ENCODE data around the gene MGAT1.

Gene MGAT1

GRCh38 chr5:180811623-180812124 lies 9.1 kb upstream of the MGAT1 start:
- Histone ChIP-seq H3K9me3 (ENCODE audit: control insufficient read depth, low read length) (no peaks in the 10 kb centered on the region), H3K27ac (ENCODE audit: low read depth, low read length, severe bottlenecking) (no peak overlapping the region), H3K36me3 (ENCODE audit: control insufficient read depth, insufficient read depth, low read length) (peaks cover 10% of the 10 kb centered on the region), H3K4me1 (ENCODE audit: control insufficient read depth, insufficient read depth, low read length, poor library complexity, severe bottlenecking) (peaks cover 6% of the 10 kb centered on the region), H3K4me3 (ENCODE audit: extremely low read depth, insufficient read depth, low read length, poor library complexity, severe bottlenecking) (no peak overlapping the region)
- WGBS, 2 experiments (ENCODE audit: insufficient coverage in 2 of 2) = 89% methylated on average over 7 to 10 of the region's 10 CpGs

DNA sequence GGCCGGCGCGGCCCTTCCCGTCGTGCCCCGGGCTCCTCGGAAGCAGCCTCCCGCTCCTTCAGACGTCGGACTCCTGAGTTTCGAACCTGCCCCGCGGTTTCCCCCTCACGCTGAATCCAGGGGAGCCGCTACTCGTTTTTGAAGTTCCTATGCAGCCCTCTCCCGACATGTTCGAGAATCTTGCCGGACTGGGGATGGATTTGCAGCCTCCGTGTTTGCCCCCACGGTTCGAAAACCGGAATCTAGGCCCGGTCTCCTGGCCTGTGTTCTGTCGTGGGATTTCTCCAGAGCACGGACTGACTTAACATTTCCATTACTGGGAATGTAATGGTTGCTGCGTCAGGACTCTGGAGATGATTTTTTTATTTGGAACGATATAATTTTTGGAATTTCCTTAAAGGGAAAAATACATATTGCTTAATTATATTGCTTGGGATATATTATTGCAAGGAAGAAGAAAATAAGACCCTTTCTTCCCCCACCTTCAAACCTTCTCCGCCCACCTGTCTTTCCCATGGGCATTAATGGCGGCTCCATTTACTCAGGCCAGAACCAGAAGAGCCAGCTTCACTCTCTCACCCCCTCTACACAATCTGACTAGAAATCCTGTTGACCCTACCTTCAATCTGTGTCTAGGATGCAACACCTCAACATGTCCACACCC lies 8.5 kb upstream of the MGAT1 start:
- Histone ChIP-seq H3K4me3 (ENCODE audit: extremely low read depth, insufficient read depth, low read length, poor library complexity, severe bottlenecking) (peak overlapping the region; percentile 64), H3K36me3 (ENCODE audit: control insufficient read depth, insufficient read depth, low read length) (peaks cover 10% of the 10 kb centered on the region), H3K9me3 (ENCODE audit: control insufficient read depth, low read length) (no peaks in the 10 kb centered on the region), H3K27ac (ENCODE audit: low read depth, low read length, severe bottlenecking) (peak overlapping the region; percentile 92), H3K4me1 (ENCODE audit: control insufficient read depth, insufficient read depth, low read length, poor library complexity, severe bottlenecking) (peaks cover 3% of the 10 kb centered on the region)
- 11 to 13% methylated on average over 22 to 24 of the region's 30 CpGs for WGBS, 2 experiments (ENCODE audit: insufficient coverage in 2 of 2)

DNA sequence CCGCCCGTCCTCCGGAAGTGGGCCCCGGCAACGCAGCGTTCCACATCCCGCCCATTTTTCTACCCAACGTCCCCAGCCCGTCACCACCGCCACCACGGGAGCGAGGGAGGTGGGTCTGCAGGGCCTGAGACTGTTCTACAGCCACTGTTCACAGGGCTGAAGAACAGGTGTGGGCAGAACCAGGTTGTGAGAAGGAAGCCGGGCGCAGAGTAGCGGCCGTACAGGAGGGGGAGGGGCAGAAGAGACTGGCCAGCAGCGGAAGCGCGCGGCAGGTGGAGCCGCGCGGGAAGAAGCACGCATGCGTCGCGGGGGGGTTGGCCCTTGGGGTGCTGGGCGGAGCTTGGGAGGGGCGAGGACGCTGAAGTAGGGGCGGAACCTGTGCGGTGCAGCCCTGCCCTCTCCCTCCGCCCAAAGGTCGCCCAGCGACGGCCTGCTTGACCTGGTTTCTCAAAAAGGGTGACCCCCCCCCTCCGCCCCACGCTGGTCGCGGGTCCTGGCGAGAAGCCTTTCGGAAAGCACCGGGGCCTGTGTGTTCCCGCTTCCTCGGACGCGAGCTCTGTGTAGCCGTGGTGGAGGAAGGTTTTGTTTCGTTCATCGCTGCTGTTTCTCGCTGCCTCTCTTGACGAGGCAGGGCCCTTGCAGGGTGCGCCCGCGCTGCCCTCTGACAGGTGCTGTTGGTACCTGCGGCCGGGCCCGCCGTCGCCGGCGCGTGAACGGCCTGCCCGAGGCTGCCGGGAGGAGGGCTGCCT lies 7.8 kb upstream of the MGAT1 start:
- H3K4me3 ChIP-seq (ENCODE audit: extremely low read depth, insufficient read depth, low read length, poor library complexity, severe bottlenecking) = peak overlapping the region; percentile 64
- H3K36me3 ChIP-seq (ENCODE audit: control insufficient read depth, insufficient read depth, low read length) = peaks cover 10% of the 10 kb centered on the region
- no peaks in the 10 kb centered on the region for H3K9me3 ChIP-seq (ENCODE audit: control insufficient read depth, low read length)
- H3K4me1 ChIP-seq (ENCODE audit: control insufficient read depth, insufficient read depth, low read length, poor library complexity, severe bottlenecking) = peaks cover 4% of the 10 kb centered on the region
- 0 to 1% methylated on average over 33 to 46 of the region's 66 CpGs for WGBS, 2 experiments (ENCODE audit: insufficient coverage in 2 of 2)
- H3K27ac ChIP-seq (ENCODE audit: low read depth, low read length, severe bottlenecking) = peak overlapping the region; percentile 92

DNA sequence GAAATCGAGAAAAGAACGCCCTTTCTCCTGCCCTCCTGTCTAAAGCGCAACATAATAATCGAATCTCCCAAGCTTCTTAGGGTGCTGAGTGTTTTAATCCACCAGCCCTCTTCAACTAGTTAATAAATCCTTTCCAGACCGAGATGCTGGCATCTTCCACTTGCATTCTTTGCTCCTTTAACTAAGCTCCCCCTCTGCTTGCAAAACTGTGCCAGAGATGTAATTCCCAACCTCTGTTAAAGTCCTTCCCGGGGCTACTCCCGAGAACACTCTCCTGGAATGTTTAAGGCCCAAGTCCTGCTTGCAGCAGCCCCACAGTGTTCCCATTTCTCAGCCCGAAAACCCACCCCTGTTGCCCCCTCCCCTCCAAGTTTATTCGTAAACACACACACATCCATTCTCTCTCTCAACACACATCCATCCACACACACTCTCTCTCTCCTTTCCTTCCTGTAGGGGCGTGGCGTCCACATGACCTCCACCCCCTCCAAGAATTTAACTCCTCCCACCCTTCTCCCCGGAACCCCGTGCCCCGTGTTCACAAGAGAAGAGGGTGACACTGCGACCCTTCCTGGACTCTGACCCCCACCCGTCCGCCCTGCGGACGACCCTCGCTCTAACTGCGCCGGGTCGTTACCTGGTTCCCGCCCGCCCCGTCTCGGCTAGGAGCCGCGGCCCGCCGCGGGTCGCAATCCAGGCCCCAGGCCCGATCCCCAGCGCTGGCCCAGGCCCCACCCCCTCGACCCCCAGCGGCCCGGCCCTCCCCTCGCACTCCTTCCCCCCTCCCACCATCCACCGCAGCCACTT lies 7.0 kb upstream of the MGAT1 start:
- no peaks in the 10 kb centered on the region for H3K9me3 ChIP-seq (ENCODE audit: control insufficient read depth, low read length)
- H3K4me1 ChIP-seq (ENCODE audit: control insufficient read depth, insufficient read depth, low read length, poor library complexity, severe bottlenecking) = peaks cover 10% of the 10 kb centered on the region
- H3K36me3 ChIP-seq (ENCODE audit: control insufficient read depth, insufficient read depth, low read length) = peaks cover 10% of the 10 kb centered on the region
- H3K27ac ChIP-seq (ENCODE audit: low read depth, low read length, severe bottlenecking) = peak overlapping the region; percentile 92
- peak overlapping the region; percentile 64 for H3K4me3 ChIP-seq (ENCODE audit: extremely low read depth, insufficient read depth, low read length, poor library complexity, severe bottlenecking)
- 12% methylated on average over 23 to 29 of the region's 40 CpGs for WGBS, 2 experiments (ENCODE audit: insufficient coverage in 2 of 2)

- H3K9me3 ChIP-seq (ENCODE audit: control insufficient read depth, low read length) = no peaks in the 10 kb centered on the region
- H3K27ac ChIP-seq (ENCODE audit: low read depth, low read length, severe bottlenecking) = no peak overlapping the region
- peak overlapping the region; percentile 64 for H3K4me3 ChIP-seq (ENCODE audit: extremely low read depth, insufficient read depth, low read length, poor library complexity, severe bottlenecking)
- peaks cover 21% of the 10 kb centered on the region for H3K4me1 ChIP-seq (ENCODE audit: control insufficient read depth, insufficient read depth, low read length, poor library complexity, severe bottlenecking)
- H3K36me3 ChIP-seq (ENCODE audit: control insufficient read depth, insufficient read depth, low read length) = peaks cover 17% of the 10 kb centered on the region
- 92 to 93% methylated on average over 3 to 4 of the region's 5 CpGs for WGBS, 2 experiments (ENCODE audit: insufficient coverage in 2 of 2)
Observed at GRCh38 chr5:180808461-180809000, 5.9 kb upstream of the MGAT1 start.

GRCh38 chr5:180807654-180808414 lies 5.2 kb upstream of the MGAT1 start:
- WGBS, 2 experiments (ENCODE audit: insufficient coverage in 2 of 2) = 90 to 92% methylated on average over 4 to 5 of the region's 6 CpGs

GRCh38 chr5:180807046-180807445 lies 4.4 kb upstream of the MGAT1 start:
- peaks cover 28% of the 10 kb centered on the region for H3K4me1 ChIP-seq (ENCODE audit: control insufficient read depth, insufficient read depth, low read length, poor library complexity, severe bottlenecking)
- WGBS, 2 experiments (ENCODE audit: insufficient coverage in 2 of 2) = no CpG with 5 or more reads among the region's 1 CpG

More at GRCh38 chr5:180807654-180808414, 5.2 kb upstream of the MGAT1 start:
- Histone ChIP-seq H3K36me3 (ENCODE audit: control insufficient read depth, insufficient read depth, low read length) (peaks cover 17% of the 10 kb centered on the region), H3K4me1 (ENCODE audit: control insufficient read depth, insufficient read depth, low read length, poor library complexity, severe bottlenecking) (peaks cover 28% of the 10 kb centered on the region), H3K9me3 (ENCODE audit: control insufficient read depth, low read length) (no peaks in the 10 kb centered on the region), H3K27ac (ENCODE audit: low read depth, low read length, severe bottlenecking) (no peak overlapping the region), H3K4me3 (ENCODE audit: extremely low read depth, insufficient read depth, low read length, poor library complexity, severe bottlenecking) (peak overlapping the region; percentile 3)

DNA sequence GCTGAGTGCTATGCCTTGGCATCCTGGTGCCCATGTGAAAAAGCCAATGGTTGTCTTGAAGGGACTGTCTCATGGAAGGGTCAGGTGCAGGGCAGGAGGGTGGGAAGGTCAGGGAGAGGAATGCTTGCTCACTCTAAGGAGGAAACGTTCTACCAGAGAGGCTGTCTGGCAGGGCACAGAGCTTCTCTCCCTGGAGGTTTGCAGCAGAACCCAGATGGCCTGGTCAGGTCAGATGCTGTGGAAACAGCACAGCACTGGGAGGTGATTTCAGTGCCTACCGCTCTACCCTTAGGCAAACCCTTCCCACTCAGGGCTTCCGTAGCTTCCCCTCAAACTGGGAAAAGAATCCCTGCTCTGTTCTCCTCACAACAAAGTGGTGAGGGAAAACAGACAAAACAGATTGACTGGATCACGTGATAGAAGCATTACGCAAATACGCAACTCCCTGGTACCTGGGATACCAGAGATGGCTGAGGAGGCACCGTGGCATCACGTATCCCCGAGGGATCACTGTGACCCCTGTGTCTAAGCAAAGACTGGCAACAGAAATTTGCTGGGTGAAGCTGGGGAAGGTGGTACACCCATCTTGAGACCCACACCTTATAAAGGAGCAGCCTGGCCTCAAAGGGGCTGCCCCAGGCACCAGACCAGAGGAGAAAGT lies 3.9 kb upstream of the MGAT1 start:
- peaks cover 32% of the 10 kb centered on the region for H3K4me1 ChIP-seq (ENCODE audit: control insufficient read depth, insufficient read depth, low read length, poor library complexity, severe bottlenecking)
- no peak overlapping the region for H3K4me3 ChIP-seq (ENCODE audit: extremely low read depth, insufficient read depth, low read length, poor library complexity, severe bottlenecking)
- H3K27ac ChIP-seq (ENCODE audit: low read depth, low read length, severe bottlenecking) = no peak overlapping the region
- whole genome bisulfite sequencing, 2 experiments (ENCODE audit: insufficient coverage in 2 of 2) = 91 to 95% methylated on average over 7 to 9 of the region's 9 CpGs
- peaks cover 17% of the 10 kb centered on the region for H3K36me3 ChIP-seq (ENCODE audit: control insufficient read depth, insufficient read depth, low read length)
- H3K9me3 ChIP-seq (ENCODE audit: control insufficient read depth, low read length) = no peaks in the 10 kb centered on the region

More at GRCh38 chr5:180807046-180807445, 4.4 kb upstream of the MGAT1 start:
- Histone ChIP-seq H3K27ac (ENCODE audit: low read depth, low read length, severe bottlenecking) (no peak overlapping the region), H3K4me3 (ENCODE audit: extremely low read depth, insufficient read depth, low read length, poor library complexity, severe bottlenecking) (no peak overlapping the region), H3K36me3 (ENCODE audit: control insufficient read depth, insufficient read depth, low read length) (peaks cover 17% of the 10 kb centered on the region), H3K9me3 (ENCODE audit: control insufficient read depth, low read length) (no peaks in the 10 kb centered on the region)

GRCh38 chr5:180804129-180804618 lies 1.6 kb upstream of the MGAT1 start:
- WGBS, 2 experiments (ENCODE audit: insufficient coverage in 2 of 2) = 97% methylated on average over 21 to 22 of the region's 22 CpGs
- peaks cover 41% of the 10 kb centered on the region for H3K4me1 ChIP-seq (ENCODE audit: control insufficient read depth, insufficient read depth, low read length, poor library complexity, severe bottlenecking)
- H3K36me3 ChIP-seq (ENCODE audit: control insufficient read depth, insufficient read depth, low read length) = peaks cover 36% of the 10 kb centered on the region
- no peak overlapping the region for H3K27ac ChIP-seq (ENCODE audit: low read depth, low read length, severe bottlenecking)
- H3K9me3 ChIP-seq (ENCODE audit: control insufficient read depth, low read length) = no peaks in the 10 kb centered on the region
- no peak overlapping the region for H3K4me3 ChIP-seq (ENCODE audit: extremely low read depth, insufficient read depth, low read length, poor library complexity, severe bottlenecking)
